HFFc6 (cell line): ENCODE results near the gene ADCK2. TPM values are rescaled to one million over a fixed set of nuclear protein-coding genes. Genes with fewer than 3 reads are reported as not detected.
"Not testable (repeated sequence)": the region's sequence is repeated elsewhere in the genome, so short reads cannot be mapped to it uniquely, and the experiment has no call there.

Source experiments
- DNase-seq: peaks from one replicate; pipeline ENCODE4 v3.0.0-alpha.2; 2018
- H3K27ac Mint-ChIP-seq: 2 replicates; pipeline ENCODE4 v1.8.0; 2020; ENCODE audit warnings: mild to moderate bottlenecking, mixed read lengths
- H3K27me3 Mint-ChIP-seq: 2 replicates; pipeline ENCODE4 v1.8.0; 2021; ENCODE audit warnings: mild to moderate bottlenecking, moderate library complexity, mixed read lengths; ENCODE audit not compliant: insufficient read depth
- H3K36me3 Mint-ChIP-seq: 2 replicates; pipeline ENCODE4 v1.8.0; 2021; ENCODE audit warnings: low read depth, mixed read lengths
- H3K4me1 Mint-ChIP-seq: 2 replicates; pipeline ENCODE4 v1.8.0; 2020; ENCODE audit warnings: low read depth, mixed read lengths
- H3K4me3 Mint-ChIP-seq: 2 replicates; pipeline ENCODE4 v1.8.0; 2020; ENCODE audit warnings: mild to moderate bottlenecking, moderate library complexity, mixed read lengths
- H3K9me3 Mint-ChIP-seq: 2 replicates; pipeline ENCODE4 v1.8.0; 2020; ENCODE audit warnings: mild to moderate bottlenecking, mixed read lengths
- CTCF ChIP-seq: fragments of 200-600 bp; sonication (generic); IDR thresholded peaks from 2 replicates; pipeline ENCODE4 v1.5.0; 2021; ENCODE audit warnings: antibody characterized with exemption, mild to moderate bottlenecking
- total RNA-seq, 6 experiments: library from RNA; stranded (reverse); fragmentation: NEBNext Ultra II Directional; extraction: Animal tissue kit (Norgen Biotek cat#: 25700); gene quantifications; 2 replicates in 1 of 6; 3 replicates in 5 of 6; pipeline ENCODE4 v1.2.3, GENCODE V29; 2021

The ADCK2 gene
- total RNA-seq, 6 experiments from 2014 or later, result 9.2 to 13.6 (median 10.0) TPM

GRCh38 chr7:140707132-140707531 lies 34.4 kb downstream of the ADCK2 start:
- Mint-ChIP-seq H3K4me1 (0 out of 2 replicates have a peak, but pooled peaks cover 4% of the 10 kb centered on the region), H3K9me3 (no peaks in the 10 kb centered on the region), H3K27ac (no peak overlapping the region), H3K27me3 (no peaks in the 10 kb centered on the region; the same call in 1 of the 2 replicates), H3K36me3 (peaks cover 29% of the 10 kb centered on the region), H3K4me3 (no peak overlapping the region)
- TF ChIP-seq CTCF, result no peak
- no peak for DNase-seq

DNA sequence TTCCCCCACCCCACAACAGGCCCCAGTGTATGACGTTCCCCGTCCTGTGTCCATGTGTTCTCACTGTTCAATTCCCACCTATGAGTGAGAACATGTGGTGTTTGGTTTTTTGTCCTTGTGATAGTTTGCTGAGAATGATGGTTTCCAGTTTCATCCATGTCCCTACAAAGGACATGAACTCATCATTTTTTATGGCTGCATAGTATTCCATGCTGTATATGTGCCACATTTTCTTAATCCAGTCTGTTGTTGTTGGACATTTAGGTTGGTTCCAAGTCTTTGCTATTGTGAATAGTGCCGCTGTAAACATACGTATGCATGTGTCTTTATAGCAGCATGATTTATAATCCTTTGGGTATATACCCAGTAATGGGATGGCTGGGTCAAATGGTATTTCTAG lies 36.0 kb downstream of the ADCK2 start:
- not testable (repeated sequence) for H3K27me3 Mint-ChIP-seq, H3K27ac Mint-ChIP-seq, DNase-seq, H3K9me3 Mint-ChIP-seq, H3K4me1 Mint-ChIP-seq, H3K4me3 Mint-ChIP-seq
- peaks cover 38% of the 10 kb centered on the region for H3K36me3 Mint-ChIP-seq

DNA sequence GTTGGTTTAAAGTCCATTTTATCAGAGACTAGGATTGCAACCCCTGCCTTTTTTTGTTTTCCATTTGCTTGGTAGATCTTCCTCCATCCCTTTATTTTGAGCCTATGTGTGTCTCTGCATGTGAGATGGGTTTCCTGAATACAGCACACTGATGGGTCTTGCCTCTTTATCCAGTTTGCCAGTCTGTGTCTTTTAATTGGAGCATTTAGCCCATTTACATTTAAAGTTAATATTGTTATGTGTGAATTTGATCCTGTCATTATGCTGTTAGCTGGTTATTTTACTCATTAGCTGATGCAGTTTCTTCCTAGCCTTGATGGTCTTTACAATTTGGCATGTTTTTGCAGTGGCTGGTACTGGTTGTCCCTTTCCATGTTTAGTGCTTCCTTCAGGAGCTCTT lies 39.6 kb downstream of the ADCK2 start:
- not testable (repeated sequence) for H3K9me3 Mint-ChIP-seq, H3K4me3 Mint-ChIP-seq, H3K27me3 Mint-ChIP-seq, H3K27ac Mint-ChIP-seq, H3K4me1 Mint-ChIP-seq, DNase-seq
- peaks cover 27% of the 10 kb centered on the region for H3K36me3 Mint-ChIP-seq

- no peaks in the 10 kb centered on the region for H3K9me3 Mint-ChIP-seq
- no peak for TF ChIP-seq CTCF
- H3K4me3 Mint-ChIP-seq, result no peak overlapping the region
- peaks cover 4% of the 10 kb centered on the region for H3K4me1 Mint-ChIP-seq
- no peak overlapping the region for H3K27ac Mint-ChIP-seq
- H3K27me3 Mint-ChIP-seq, result no peaks in the 10 kb centered on the region
- DNase-seq, result no peak
- H3K36me3 Mint-ChIP-seq, result peaks cover 23% of the 10 kb centered on the region
These were observed 41.7 kb downstream of the ADCK2 start for GRCh38 chr7:140714331-140715040.

DNA sequence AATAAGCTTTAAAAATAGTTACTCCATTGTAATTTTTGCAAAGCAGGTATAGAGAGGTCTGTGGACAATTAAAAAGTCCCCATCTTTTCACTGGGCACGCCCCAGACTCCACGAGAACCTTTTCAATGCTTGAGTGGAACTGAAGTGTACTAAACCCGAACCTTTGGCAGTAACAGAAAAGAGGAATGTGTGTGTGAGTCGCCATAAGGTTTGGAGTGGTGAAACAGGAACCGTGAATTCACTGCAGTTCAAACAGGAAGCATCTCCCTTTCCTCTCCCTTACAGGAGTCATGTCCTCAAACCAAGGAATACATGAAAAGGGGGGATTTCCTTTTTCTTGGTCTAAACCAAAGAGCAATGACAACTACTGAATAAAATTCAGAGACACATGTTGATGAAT lies 47.0 kb downstream of the ADCK2 start:
- Mint-ChIP-seq H3K27ac (no peak overlapping the region), H3K27me3 (no peaks in the 10 kb centered on the region), H3K4me1 (peaks cover 12% of the 10 kb centered on the region), H3K4me3 (no peak overlapping the region), H3K9me3 (no peaks in the 10 kb centered on the region), H3K36me3 (peaks cover 1% of the 10 kb centered on the region; the same call in 1 of the 2 replicates)
- no peak for TF ChIP-seq CTCF
- DNase-seq, result no peak

DNA sequence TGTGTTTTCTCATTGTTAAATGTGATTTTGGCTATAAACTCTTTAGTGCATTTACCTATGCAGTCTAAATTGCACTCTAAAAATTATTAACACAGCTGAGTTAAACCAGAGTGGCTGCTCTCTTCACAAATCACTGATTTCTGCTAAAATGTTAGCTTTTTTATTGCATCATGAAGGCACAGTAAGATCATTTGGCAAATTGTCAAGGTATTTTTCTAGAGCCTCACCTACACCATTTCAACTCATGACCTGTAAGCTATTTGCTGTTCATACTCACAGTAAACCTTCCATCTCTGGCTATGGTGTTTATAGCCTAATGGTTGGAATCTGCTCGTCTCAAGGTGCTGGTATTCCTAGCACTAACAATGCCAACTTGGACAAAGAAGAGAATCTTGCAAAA lies 49.5 kb downstream of the ADCK2 start:
- no peak for DNase-seq
- Mint-ChIP-seq H3K9me3 (no peaks in the 10 kb centered on the region), H3K27ac (no peak overlapping the region), H3K27me3 (no peaks in the 10 kb centered on the region), H3K4me1 (peaks cover 12% of the 10 kb centered on the region), H3K4me3 (no peak overlapping the region), H3K36me3 (no peaks in the 10 kb centered on the region)
- no peak for TF ChIP-seq CTCF
